Parathyroid adenoma (tissue), 2 donors: ENCODE measurements around the gene OBSCN.

Source experiments
- H2AFZ ChIP-seq: fragments of 300-600 bp; sonication (generic); one replicate; pipeline ENCODE4 v1.7.0; 2017; ENCODE audit warnings: antibody characterized with exemption, mild to moderate bottlenecking
- H3K27ac ChIP-seq: fragments of 300-600 bp; sonication (generic); one replicate; pipeline ENCODE4 v1.7.0; 2017
- H3K27me3 ChIP-seq: fragments of 300-600 bp; sonication (generic); one replicate; pipeline ENCODE4 v1.7.0; 2017; ENCODE audit warnings: low read length; ENCODE audit not compliant: control insufficient read depth, insufficient read depth
- H3K36me3 ChIP-seq: fragments of 300-600 bp; sonication (generic); one replicate; pipeline ENCODE4 v1.7.0; 2017; ENCODE audit warnings: low read length; ENCODE audit not compliant: control insufficient read depth, insufficient read depth
- H3K4me1 ChIP-seq: fragments of 300-600 bp; sonication (generic); one replicate; pipeline ENCODE4 v1.7.0; 2017; ENCODE audit warnings: control low read depth
- H3K4me2 ChIP-seq: fragments of 300-600 bp; sonication (generic); one replicate; pipeline ENCODE4 v1.7.0; 2017; ENCODE audit warnings: low read length
- H3K4me3 ChIP-seq: fragments of 300-600 bp; sonication (generic); one replicate; pipeline ENCODE4 v1.7.0; 2017; ENCODE audit warnings: low read depth, low read length
- H3K79me2 ChIP-seq: fragments of 300-600 bp; sonication (generic); one replicate; pipeline ENCODE4 v1.7.0; 2017; ENCODE audit warnings: control low read depth
- H3K9ac ChIP-seq: fragments of 300-600 bp; sonication (generic); one replicate; pipeline ENCODE4 v1.7.0; 2017; ENCODE audit warnings: mild to moderate bottlenecking
- H3K9me3 ChIP-seq: fragments of 300-600 bp; sonication (generic); one replicate; pipeline ENCODE4 v1.7.0; 2017; ENCODE audit warnings: low read length; ENCODE audit not compliant: control insufficient read depth
- TF ChIP-seq, protein P1 (sequence below): fragments of 300-600 bp; sonication (generic); IDR thresholded peaks from one replicate; pipeline ENCODE4 v1.7.0; 2017; ENCODE audit warnings: antibody characterized with exemption, mild to moderate bottlenecking
- donor health status: primary hyperparathyroidism.

Gene OBSCN

DNA sequence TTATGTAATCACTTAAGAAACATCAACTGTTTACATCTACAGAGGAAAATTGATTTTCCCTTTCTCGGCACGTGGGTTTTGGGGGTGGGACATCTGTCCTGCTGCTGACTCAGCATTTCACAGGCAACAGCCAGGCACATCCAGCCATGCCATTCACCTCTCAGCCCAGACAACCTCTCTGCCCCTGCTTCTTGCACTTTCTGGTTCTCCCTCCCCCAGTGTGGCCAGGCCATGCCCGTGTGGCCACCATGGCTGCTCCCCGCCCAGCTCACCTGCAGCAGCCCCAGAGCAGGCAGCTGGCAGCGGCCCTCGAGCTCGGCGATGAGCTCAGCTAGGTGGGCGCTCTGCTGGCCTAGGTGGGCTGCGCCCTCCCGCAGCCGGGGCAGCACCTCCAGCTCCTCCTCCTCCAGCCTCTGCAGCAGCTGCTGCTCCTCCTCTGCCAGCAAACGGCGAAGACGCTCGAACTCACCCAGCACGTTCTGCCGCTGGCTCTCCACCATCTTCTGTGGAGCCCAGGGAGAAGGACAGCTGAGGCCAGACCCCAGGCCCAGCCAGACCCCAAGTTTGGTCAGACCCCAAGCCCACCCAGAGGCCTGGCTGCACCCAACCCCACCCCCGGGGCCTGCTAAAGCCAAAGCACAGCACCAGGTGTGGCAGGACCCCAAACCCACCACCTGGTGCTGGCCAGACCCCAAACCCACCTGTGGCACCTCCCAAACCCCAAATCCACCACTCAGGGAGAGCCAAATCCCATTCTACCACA, 193.0 kb downstream of the OBSCN start:
- H3K79me2 ChIP-seq = peaks cover 16% of the 10 kb centered on the region
- no peak overlapping the region for H3K27ac ChIP-seq
- no peak overlapping the region for H3K4me2 ChIP-seq
- H3K4me1 ChIP-seq = no peaks in the 10 kb centered on the region
- H3K27me3 ChIP-seq = no peaks in the 10 kb centered on the region
- TF ChIP-seq, protein P1, sequence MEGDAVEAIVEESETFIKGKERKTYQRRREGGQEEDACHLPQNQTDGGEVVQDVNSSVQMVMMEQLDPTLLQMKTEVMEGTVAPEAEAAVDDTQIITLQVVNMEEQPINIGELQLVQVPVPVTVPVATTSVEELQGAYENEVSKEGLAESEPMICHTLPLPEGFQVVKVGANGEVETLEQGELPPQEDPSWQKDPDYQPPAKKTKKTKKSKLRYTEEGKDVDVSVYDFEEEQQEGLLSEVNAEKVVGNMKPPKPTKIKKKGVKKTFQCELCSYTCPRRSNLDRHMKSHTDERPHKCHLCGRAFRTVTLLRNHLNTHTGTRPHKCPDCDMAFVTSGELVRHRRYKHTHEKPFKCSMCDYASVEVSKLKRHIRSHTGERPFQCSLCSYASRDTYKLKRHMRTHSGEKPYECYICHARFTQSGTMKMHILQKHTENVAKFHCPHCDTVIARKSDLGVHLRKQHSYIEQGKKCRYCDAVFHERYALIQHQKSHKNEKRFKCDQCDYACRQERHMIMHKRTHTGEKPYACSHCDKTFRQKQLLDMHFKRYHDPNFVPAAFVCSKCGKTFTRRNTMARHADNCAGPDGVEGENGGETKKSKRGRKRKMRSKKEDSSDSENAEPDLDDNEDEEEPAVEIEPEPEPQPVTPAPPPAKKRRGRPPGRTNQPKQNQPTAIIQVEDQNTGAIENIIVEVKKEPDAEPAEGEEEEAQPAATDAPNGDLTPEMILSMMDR = no peak
- no peaks in the 10 kb centered on the region for H3K36me3 ChIP-seq
- no peak overlapping the region for H2AFZ ChIP-seq
- no peak overlapping the region for H3K4me3 ChIP-seq
- no peaks in the 10 kb centered on the region for H3K9me3 ChIP-seq
- no peak overlapping the region for H3K9ac ChIP-seq

DNA sequence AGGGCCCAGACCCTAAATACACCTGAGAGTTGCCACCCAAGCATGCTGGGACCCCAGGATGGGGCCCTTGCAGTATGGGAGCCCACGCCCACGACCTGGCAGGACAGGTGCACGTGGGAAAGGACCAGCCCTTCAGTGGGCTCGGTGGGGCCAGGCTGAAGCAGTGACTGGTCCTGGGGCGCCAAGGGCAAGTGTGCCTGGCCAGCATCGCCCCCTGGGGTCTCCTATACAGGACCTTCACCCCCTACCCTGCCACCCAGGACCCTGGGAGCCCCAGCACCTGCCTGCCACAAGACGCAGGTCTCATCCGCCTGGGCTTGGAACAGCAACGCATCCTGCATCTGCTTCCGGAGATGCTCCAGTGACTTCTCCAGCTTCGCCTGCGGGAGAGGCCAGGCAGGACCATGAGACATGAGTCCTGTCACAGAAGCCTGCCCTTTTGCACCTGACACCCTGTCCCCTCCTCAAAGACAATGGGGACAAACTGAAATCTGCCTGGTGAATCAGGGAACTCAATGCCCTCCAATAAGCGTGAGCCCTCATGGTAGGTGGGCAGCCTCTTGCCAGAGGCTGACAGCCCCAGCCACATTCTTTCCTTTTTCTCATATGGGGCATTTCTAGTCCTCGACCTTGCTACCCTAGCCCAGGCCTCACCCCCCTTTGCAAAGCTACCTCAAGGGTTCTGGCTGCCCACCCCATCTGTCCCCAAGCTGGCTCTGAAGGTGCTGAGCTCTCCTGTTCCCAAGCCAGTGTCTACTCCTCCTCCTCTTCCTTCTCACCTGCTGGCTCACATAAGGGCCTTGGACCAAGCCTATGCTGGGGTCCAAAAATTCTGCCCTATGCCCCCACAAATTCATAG, 194.2 kb downstream of the OBSCN start:
- no peaks in the 10 kb centered on the region for H3K9me3 ChIP-seq
- no peaks in the 10 kb centered on the region for H3K27me3 ChIP-seq
- H3K79me2 ChIP-seq = peaks cover 16% of the 10 kb centered on the region
- H3K4me3 ChIP-seq = no peak overlapping the region
- no peak overlapping the region for H3K27ac ChIP-seq
- H3K36me3 ChIP-seq = no peaks in the 10 kb centered on the region
- H3K9ac ChIP-seq = no peak overlapping the region
- no peak overlapping the region for H2AFZ ChIP-seq
- no peak overlapping the region for H3K4me2 ChIP-seq
- TF ChIP-seq, protein P1 = no peak
- no peaks in the 10 kb centered on the region for H3K4me1 ChIP-seq

DNA sequence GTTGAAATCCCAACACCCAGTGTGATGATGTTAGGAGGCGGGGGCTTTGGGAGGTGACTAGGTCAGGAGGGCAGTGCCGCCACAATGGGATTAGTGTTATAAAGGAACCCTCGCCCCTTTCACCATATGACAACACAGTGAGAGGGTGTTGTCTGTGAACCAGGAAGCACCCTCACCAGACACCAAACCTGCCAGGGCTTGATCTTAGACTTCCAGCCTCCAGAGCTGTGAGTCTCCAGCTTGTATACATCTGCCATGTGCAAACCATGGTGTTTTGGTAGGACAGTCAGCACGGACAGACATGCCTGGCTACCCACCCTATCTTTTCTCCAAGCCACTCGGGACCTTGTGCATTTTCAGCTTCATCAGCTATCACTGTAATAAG, 194.8 kb downstream of the OBSCN start:
- Histone ChIP-seq H3K9ac (no peak overlapping the region), H3K4me3 (no peak overlapping the region), H3K27ac (no peak overlapping the region), H3K36me3 (no peaks in the 10 kb centered on the region), H3K4me1 (no peaks in the 10 kb centered on the region), H3K79me2 (peaks cover 16% of the 10 kb centered on the region), H3K9me3 (no peaks in the 10 kb centered on the region), H3K27me3 (no peaks in the 10 kb centered on the region), H3K4me2 (no peak overlapping the region), H2AFZ (no peak overlapping the region)
- TF ChIP-seq, protein P1 = no peak

DNA sequence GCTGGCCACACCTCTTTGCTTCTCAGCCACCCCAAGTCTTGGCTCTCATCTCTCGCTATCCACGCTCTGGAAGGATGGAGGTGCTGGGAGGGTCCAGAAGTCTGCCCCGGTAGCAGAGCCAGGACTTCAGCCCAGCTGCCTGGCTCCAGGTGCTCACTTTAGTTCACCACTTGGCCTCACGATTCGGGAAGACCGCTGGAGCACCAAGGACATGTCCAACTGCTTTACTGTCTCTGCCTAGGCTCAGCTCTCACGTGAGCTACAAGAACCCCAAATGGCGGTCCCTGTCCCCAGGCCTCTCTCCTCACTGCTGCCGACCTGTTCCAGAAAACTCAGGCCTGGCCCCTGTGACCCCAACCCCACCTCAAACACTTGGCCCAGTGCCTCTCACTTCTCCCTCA, 195.4 kb downstream of the OBSCN start:
- TF ChIP-seq, protein P1 = no peak
- Histone ChIP-seq H3K4me3 (no peak overlapping the region), H3K36me3 (no peaks in the 10 kb centered on the region), H3K79me2 (peaks cover 16% of the 10 kb centered on the region), H3K27me3 (no peaks in the 10 kb centered on the region), H3K27ac (no peak overlapping the region), H3K9ac (no peak overlapping the region), H2AFZ (no peak overlapping the region), H3K4me2 (no peak overlapping the region), H3K9me3 (no peaks in the 10 kb centered on the region), H3K4me1 (no peaks in the 10 kb centered on the region)
